Measurements from ENCODE around the gene RAP1GAP.

Gene RAP1GAP

DNA sequence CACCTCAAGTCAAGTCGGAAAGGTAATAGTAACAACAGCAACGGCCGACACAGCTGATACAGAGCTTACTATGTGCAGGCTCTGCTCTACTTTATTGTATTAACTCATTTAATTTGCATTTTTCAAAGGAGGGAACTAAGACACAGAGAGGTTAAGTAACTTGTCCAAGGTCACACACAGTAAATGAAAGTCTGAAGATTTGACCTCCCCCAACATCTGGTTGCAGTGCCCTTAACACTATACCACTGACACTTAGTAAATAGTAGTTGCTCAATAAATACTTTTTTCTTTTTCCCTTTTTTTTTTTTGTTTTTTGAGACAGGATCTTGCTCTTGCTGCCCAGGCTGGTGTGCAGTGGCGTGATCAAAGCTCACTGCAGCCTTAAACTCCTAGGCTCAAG lies 39.2 kb downstream of the RAP1GAP start:
- Histone ChIP-seq H3K27me3 (ENCODE audit: insufficient read depth, low read length) (peaks cover 14% of the 10 kb centered on the region; the same call in 1 of the 2 replicates), H3K27ac (ENCODE audit: low read depth, low read length, poor library complexity, severe bottlenecking) (no peak overlapping the region)

DNA sequence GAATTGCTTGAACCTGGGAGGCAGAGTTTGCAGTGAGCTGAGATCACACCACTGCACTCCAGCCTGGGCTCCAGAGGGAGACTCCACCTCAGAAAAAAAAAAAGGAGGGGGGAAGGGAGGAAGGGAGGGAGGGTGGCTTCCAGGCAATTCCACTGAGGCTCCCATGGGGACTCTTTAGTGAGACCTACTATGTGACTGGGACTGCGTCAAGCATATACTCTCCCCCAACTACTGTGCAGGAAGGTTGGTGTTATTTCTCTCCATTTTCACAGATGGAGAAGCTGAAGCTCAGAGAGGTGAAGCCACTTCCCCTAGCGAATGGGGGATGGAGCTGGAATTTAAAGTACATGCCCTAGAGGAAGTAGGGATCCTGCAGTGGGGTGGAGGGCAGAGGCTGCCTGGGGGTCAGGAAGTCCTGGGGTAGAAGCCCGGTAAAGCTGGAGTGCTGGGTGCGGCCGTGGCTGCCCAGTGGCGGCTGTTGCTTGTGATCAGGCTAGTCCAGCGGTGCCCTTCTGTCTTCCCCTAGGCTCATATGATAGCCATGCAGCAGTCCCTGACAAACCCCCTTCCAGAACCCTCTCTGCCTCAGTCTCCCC lies 40.3 kb downstream of the RAP1GAP start:
- Histone ChIP-seq H3K9me3 (ENCODE audit: low read length) (no peaks in the 10 kb centered on the region), H3K27me3 (ENCODE audit: insufficient read depth, low read length) (peaks cover 4% of the 10 kb centered on the region; the same call in 1 of the 2 replicates), H4K20me1 (ENCODE audit: insufficient read depth, low read length) (no peaks in the 10 kb centered on the region), H3F3A (ENCODE audit: insufficient read depth, low read length) (no peaks in the 10 kb centered on the region), H3K36me3 (ENCODE audit: insufficient read depth, low read length) (no peaks in the 10 kb centered on the region), H3K27ac (ENCODE audit: low read depth, low read length, poor library complexity, severe bottlenecking) (no peak overlapping the region), H3K4me1 (ENCODE audit: insufficient read depth, low read length, severe bottlenecking) (no peaks in the 10 kb centered on the region), H3K79me2 (ENCODE audit: insufficient read depth, low read length) (no peaks in the 10 kb centered on the region), H3K4me3 (ENCODE audit: low read depth, low read length, poor library complexity, severe bottlenecking) (no peak overlapping the region), H2AFZ (ENCODE audit: low read length) (no peak overlapping the region), H3K4me2 (ENCODE audit: low read length) (no peak overlapping the region), H3K9ac (ENCODE audit: low read length) (no peak overlapping the region), H3K9me2 (ENCODE audit: low read depth, low read length) (no peaks in the 10 kb centered on the region)
- TF ChIP-seq EZH2 (IDR thresholded peaks at IDR 0.05; ENCODE audit: borderline replicate concordance, low read length), result no peak
- TF ChIP-seq, protein P1, sequence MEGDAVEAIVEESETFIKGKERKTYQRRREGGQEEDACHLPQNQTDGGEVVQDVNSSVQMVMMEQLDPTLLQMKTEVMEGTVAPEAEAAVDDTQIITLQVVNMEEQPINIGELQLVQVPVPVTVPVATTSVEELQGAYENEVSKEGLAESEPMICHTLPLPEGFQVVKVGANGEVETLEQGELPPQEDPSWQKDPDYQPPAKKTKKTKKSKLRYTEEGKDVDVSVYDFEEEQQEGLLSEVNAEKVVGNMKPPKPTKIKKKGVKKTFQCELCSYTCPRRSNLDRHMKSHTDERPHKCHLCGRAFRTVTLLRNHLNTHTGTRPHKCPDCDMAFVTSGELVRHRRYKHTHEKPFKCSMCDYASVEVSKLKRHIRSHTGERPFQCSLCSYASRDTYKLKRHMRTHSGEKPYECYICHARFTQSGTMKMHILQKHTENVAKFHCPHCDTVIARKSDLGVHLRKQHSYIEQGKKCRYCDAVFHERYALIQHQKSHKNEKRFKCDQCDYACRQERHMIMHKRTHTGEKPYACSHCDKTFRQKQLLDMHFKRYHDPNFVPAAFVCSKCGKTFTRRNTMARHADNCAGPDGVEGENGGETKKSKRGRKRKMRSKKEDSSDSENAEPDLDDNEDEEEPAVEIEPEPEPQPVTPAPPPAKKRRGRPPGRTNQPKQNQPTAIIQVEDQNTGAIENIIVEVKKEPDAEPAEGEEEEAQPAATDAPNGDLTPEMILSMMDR (IDR thresholded peaks at IDR 0.05; ENCODE audit: low read length), result no peak

More for the DNA sequence above, 39.2 kb downstream of the RAP1GAP start:
- Histone ChIP-seq H3K9me2 (ENCODE audit: low read depth, low read length) (no peaks in the 10 kb centered on the region), H3K9me3 (ENCODE audit: low read length) (no peaks in the 10 kb centered on the region), H4K20me1 (ENCODE audit: insufficient read depth, low read length) (no peaks in the 10 kb centered on the region), H3K36me3 (ENCODE audit: insufficient read depth, low read length) (no peaks in the 10 kb centered on the region), H3K4me2 (ENCODE audit: low read length) (no peak overlapping the region), H3K79me2 (ENCODE audit: insufficient read depth, low read length) (no peaks in the 10 kb centered on the region), H3F3A (ENCODE audit: insufficient read depth, low read length) (no peaks in the 10 kb centered on the region), H2AFZ (ENCODE audit: low read length) (no peak overlapping the region), H3K4me1 (ENCODE audit: insufficient read depth, low read length, severe bottlenecking) (no peaks in the 10 kb centered on the region), H3K4me3 (ENCODE audit: low read depth, low read length, poor library complexity, severe bottlenecking) (no peak overlapping the region), H3K9ac (ENCODE audit: low read length) (no peak overlapping the region)
- TF ChIP-seq EZH2 (IDR thresholded peaks at IDR 0.05; ENCODE audit: borderline replicate concordance, low read length), result no peak
- TF ChIP-seq, protein P1 (IDR thresholded peaks at IDR 0.05; ENCODE audit: low read length), result no peak

DNA sequence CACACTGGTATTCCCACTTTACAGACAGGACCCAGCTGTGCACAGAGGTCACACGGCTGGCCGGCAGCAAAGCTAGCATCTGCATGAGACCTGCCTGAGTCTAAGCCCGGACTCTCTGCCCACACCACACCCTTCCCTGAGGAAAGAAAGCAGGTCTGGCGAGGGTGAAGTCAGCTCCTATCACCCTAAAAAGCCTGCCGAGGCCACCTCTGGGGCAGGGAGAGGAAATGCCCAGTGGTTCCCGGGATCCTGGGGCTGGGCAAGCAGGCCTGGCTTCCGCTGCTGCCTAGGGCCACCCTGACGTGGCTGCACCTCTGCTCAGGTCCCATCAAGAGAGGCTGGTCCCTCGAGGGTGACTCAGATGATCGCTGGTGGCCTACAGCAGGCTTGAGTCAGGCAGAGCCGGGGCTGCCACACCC lies 42.2 kb downstream of the RAP1GAP start:
- Histone ChIP-seq H3K9ac (ENCODE audit: low read length) (no peak overlapping the region), H3K27me3 (ENCODE audit: insufficient read depth, low read length) (0 out of 2 replicates have a peak, but pooled peaks cover 2% of the 10 kb centered on the region), H4K20me1 (ENCODE audit: insufficient read depth, low read length) (no peaks in the 10 kb centered on the region), H3K4me1 (ENCODE audit: insufficient read depth, low read length, severe bottlenecking) (no peaks in the 10 kb centered on the region), H3K27ac (ENCODE audit: low read depth, low read length, poor library complexity, severe bottlenecking) (no peak overlapping the region), H2AFZ (ENCODE audit: low read length) (no peak overlapping the region), H3K79me2 (ENCODE audit: insufficient read depth, low read length) (no peaks in the 10 kb centered on the region), H3K9me2 (ENCODE audit: low read depth, low read length) (no peaks in the 10 kb centered on the region), H3K4me3 (ENCODE audit: low read depth, low read length, poor library complexity, severe bottlenecking) (no peak overlapping the region), H3K9me3 (ENCODE audit: low read length) (no peaks in the 10 kb centered on the region), H3K36me3 (ENCODE audit: insufficient read depth, low read length) (no peaks in the 10 kb centered on the region), H3F3A (ENCODE audit: insufficient read depth, low read length) (no peaks in the 10 kb centered on the region), H3K4me2 (ENCODE audit: low read length) (no peak overlapping the region)
- TF ChIP-seq, protein P1 (IDR thresholded peaks at IDR 0.05; ENCODE audit: low read length), result no peak
- TF ChIP-seq EZH2 (IDR thresholded peaks at IDR 0.05; ENCODE audit: borderline replicate concordance, low read length), result no peak
